HG03432 (cell line): ENCODE data around the gene NPFFR2.
"Not testable (repeated sequence)": the region's sequence is repeated elsewhere in the genome, so short reads cannot be mapped to it uniquely, and the experiment has no call there.

Source experiments
- ATAC-seq: cut with Tn5 transposase; IDR thresholded peaks from one replicate; pipeline ENCODE4 v1.9.1; 2021; ENCODE audit warnings: mild to moderate bottlenecking, moderate library complexity; ENCODE audit not compliant: unreplicated experiment

Gene NPFFR2

GRCh38 chr4:72110886-72111285, 79.1 kb downstream of the NPFFR2 start:
- no peak for ATAC-seq

DNA sequence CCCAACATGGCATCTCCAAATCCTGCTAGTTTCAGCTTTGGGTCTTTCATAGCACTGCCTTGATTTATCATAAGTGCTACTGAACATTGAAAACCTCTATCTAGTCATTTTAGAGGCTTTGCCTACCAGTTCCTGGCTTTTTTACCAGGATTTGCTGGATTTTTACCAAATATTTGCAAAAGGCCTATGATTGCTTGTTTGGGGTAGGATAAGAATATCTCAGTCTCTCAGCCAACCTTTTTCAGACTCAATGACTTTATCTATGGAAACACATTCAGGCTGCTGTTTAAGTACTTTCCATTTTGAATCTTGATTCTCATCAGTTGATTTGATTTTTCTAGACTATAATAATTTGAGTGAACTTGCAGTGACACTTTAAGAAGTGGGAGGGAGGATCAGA, 80.1 kb downstream of the NPFFR2 start:
- ATAC-seq, result no peak

DNA sequence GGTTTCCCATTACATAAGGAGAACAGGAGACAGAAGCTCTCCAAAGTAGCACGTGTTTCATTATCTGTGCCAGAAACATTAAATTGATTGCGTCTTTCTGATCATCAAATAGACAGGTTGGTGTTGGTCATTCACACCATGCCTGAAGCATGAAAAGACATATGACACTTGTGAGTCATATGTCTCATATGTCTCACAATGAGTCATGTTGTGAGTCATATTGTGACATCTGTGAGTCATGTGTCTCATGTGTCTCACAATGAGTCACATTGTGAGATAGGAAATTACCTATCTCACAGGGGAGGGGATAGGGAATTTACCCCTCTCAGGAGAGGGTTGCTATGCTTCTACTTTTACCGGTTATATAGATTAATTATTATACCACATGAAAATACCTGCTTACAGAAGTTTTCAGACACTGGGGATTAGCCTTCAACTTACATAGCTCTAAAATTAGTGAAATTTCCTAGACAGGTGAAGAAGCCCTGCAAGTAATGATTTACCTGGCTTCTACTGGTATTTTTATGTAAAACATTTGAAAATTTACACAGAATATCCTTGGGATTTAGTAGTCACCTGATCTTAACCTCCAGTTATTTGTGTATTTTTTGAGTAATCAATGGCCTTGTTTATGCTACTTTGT, 80.8 kb downstream of the NPFFR2 start:
- peak; percentile 94 for ATAC-seq

DNA sequence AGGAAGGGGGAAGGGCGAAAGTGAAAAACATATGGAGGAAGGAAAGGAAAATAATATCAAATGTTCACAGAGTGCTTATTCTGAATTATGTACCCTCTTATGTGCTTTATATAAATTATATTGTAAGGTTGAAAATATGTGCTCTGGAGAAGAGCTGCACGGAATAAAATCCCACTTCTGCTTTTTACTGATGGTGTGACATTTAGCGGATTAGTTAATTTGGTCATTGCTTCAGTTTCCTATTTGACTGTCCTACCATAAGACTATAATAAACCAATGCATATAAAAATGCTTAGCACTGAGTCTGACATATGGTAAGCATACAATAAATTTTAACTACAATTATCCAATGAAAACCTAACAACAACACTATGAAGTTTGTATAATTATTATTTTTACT, 86.2 kb downstream of the NPFFR2 start:
- peak; percentile 83 for ATAC-seq

DNA sequence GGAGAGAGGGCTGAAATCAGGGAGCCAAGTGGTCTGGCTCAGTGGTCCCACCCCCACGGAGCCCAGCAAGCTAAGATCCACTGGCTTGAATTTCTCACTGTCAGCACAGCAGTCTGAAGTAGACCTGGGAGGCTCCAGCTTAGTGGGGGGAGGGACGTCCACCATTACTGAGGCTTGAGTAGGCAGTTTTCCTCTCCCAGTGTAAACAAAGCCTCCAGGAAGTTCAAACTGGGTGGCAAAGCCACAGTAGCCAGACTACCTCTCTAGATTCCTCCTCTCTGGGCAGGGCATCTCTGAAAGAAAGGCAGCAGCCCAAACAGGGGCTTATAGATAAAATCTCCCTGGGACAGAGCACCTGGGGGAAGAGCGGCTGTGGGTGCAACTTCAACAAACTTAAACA, 88.1 kb downstream of the NPFFR2 start:
- no peak for ATAC-seq

GRCh38 chr4:72128741-72129140, 96.9 kb downstream of the NPFFR2 start:
- ATAC-seq, result no peak

DNA sequence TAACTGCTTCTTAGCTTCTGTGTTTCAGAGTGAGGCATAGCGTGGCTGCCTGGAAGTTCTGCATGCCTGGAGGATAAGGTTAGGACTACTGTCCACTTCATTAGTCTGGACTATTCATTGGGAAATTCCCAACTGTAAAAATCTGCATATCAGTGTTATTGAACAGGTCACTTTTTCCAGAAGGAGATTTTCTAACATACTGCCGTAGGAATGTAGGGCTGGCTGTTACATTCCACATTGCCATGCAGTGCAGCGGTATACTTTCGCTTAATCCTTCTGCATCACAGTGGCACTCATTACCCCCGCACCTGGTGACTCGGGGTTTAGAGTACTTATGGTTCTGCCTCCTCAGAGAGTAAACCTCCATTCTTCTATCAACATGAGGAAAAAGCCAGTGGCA, 104.6 kb downstream of the NPFFR2 start:
- ATAC-seq, result no peak

- ATAC-seq, result not testable (repeated sequence)
Measured at GRCh38 chr4:72139997-72140396, 108.2 kb downstream of the NPFFR2 start.

DNA sequence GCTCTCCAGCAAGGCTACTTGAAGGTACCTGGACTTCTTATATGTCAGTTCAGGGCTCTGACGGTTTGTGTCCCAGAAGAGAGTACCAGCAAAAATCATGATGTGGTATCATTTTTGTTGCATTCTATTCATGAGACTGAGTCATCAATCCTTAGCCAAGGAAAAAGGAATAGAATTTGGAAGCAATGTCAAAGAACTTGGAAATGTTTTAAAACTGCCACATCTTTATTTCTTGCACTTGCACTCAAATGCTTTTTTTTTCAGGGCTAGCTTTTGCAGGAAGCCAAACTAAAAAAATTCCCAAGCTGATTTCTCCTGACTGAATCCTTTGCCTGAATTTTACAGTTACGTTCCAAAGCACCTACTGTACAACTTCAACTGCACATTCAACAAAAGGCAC, 112.4 kb downstream of the NPFFR2 start:
- no peak for ATAC-seq

DNA sequence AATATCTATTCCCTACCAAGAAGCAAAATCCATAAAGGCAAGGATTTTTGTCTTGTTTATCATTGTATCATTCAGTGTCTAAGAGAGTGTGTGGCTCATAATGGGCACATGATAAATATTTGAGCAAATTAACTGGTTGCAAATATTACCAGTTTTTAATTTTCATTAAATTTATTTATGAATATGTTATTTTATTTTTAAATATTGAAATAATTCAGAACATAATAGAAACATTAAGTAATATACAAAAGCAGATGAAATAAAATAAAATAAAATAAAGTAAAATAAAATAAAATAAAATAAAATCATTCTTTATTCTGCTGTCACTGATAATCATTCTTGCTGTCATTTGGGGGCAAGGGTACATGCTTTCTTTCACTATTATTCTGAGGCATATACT, 120.9 kb downstream of the NPFFR2 start:
- ATAC-seq, result no peak

- ATAC-seq, result not testable (repeated sequence)
Measured at GRCh38 chr4:72153634-72154033, 121.8 kb downstream of the NPFFR2 start.

- ATAC-seq, result not testable (repeated sequence)
Measured at GRCh38 chr4:72169285-72169684, 137.5 kb downstream of the NPFFR2 start.

DNA sequence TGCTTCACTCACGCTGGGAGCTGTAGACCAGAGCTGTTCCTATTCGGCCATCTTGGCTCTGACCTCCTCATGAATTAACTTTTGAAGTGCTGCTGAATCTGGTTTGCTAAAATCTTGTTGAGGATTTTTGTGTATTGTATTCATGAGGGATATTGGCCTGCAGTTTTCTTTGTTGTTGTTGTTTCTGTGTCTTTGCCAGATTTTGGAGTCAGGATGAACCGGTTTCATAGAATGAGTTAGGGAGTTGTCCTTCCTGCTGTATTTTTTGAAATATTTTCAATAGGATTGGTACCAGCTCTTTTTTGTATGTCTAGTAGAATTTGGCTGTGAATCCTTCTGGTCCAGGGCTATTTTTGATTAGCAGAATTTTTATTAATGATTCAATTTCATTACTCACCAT, 138.1 kb downstream of the NPFFR2 start:
- ATAC-seq, result no peak

DNA sequence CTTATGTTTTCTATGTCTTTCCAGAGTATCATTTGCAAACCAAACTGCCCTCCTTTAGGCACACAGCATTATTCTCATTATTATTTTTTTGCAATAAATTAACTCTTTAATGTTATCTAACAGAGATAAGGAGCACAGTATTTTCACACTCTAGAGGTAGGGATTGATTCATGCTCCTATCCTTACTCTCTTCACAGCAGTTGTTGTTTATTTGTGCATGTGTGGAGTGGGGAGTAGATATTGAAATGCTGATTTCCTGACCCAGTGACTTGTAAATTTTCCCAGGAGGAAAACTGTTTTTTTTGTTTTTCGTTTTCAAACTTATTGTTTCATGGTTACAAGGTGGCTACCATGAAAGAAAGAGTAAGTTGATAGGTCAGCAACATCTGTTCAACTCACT, 140.0 kb downstream of the NPFFR2 start:
- ATAC-seq, result no peak

- ATAC-seq, result no peak
Measured at GRCh38 chr4:72179342-72179741, 147.5 kb downstream of the NPFFR2 start.

DNA sequence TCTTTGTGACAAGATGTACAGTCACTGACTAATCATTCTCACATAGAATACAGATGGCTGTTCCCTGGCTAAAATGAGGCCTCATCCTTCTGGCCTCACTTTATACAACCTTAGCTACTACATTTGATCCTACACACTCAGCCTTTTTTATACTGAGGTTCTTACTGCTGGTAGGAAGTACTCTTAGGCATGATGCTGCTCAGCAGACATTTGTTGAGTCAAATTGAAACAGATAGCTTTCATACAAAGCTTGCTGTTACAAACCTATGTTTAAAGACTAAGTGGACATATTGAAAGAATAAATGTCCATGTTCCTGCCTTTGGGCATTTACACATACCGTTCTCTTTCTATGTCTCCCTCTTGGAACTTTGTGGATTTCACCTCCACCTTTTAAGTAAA, 154.9 kb downstream of the NPFFR2 start:
- ATAC-seq, result peak; percentile 97

DNA sequence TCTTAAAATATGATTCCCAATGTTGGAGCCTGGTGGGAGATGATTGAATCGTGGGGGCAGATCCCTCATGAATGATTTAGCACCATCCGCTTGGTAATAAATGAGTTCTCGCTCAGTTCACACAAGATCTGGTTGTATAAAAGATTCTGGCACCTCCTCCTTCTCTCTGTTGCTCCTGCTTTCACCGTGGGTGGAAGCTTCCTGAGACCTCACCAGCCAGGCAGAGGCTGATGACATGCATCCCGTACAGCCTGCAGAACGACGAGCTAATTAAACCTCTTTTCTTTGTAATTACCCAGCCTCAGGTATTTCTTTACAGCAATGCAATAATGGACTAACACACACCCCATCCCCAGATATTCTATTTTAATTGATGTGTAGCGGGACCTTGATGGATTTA, 162.2 kb downstream of the NPFFR2 start:
- no peak for ATAC-seq

GRCh38 chr4:72194453-72194852, 162.7 kb downstream of the NPFFR2 start:
- no peak for ATAC-seq
